GM10266 (cell line): ENCODE data around the gene ZBTB5.
"Not testable (repeated sequence)": the region's sequence is repeated elsewhere in the genome, so short reads cannot be mapped to it uniquely, and the experiment has no call there.

ENCODE experiments used
- DNase-seq: peaks from one replicate; pipeline ENCODE4 v3.0.0; 2012; ENCODE audit errors: extremely low spot score
- TF ChIP-seq, protein P1 (sequence below): IDR thresholded peaks from 2 replicates; pipeline ENCODE4 v1.5.1; 2012; ENCODE audit warnings: mild to moderate bottlenecking, low read depth; ENCODE audit not compliant: control insufficient read depth, insufficient read depth; ENCODE audit errors: missing control alignments

ZBTB5 gene

DNA sequence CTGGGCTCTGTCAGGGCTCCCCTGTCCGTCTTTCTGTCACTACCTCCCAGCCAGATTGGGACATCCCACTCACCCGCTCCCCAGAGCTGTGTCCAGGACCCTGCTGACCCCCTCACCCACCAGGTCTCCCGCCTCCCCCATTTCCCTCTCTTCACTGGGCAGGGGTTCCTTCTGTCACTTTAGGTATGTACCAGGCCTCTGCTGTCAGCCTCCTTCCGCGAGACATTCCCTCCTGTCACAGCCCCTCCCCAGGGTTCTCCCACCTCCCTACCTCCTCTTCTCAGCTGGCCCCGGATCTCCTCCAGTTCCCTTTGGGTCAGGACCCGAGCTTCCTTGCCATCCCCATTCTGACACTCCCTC, 21.0 kb upstream of the ZBTB5 start:
- TF ChIP-seq, protein P1, sequence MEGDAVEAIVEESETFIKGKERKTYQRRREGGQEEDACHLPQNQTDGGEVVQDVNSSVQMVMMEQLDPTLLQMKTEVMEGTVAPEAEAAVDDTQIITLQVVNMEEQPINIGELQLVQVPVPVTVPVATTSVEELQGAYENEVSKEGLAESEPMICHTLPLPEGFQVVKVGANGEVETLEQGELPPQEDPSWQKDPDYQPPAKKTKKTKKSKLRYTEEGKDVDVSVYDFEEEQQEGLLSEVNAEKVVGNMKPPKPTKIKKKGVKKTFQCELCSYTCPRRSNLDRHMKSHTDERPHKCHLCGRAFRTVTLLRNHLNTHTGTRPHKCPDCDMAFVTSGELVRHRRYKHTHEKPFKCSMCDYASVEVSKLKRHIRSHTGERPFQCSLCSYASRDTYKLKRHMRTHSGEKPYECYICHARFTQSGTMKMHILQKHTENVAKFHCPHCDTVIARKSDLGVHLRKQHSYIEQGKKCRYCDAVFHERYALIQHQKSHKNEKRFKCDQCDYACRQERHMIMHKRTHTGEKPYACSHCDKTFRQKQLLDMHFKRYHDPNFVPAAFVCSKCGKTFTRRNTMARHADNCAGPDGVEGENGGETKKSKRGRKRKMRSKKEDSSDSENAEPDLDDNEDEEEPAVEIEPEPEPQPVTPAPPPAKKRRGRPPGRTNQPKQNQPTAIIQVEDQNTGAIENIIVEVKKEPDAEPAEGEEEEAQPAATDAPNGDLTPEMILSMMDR = no peak

DNA sequence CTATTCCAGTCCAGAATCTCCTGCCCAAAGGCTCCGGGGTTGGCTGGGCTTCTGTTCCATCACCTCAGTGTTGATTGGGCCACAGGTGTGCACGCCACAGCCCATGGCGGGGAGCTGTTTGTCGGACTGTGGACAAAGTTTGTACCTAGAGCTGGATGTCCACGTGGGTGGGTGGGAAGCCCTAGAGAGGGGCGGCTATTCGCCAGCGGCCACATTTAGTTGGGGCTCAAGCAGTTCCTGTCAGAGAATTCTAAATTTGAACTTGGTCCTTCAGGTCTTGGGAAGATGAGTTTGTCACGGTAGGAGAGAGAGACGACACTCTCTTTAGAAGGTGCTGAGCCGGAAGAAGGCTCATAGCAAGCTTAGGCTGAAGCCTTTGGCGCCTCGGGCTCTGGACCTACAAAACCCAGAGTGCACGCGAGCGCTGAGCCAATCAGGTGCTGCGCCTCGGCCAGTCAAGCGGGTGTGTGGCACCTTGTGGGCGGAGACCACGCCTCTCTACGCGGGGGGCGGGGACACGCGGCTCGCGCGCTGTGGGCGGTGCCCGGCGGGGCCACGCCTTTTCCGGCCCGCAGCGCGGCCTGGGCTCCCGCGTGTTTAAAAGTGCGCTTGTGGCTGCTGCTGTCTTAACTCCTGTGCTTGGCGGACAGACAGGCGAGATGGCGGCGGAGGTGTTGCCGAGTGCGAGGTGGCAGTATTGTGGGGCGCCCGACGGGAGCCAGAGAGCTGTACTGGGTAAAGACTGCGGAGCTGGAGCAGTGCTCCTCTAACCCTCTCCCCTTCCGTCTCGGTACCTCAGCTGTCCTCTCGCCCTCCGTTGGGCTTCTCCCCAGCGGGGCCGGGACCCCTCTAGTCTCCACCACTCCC, 20.4 kb upstream of the ZBTB5 start, which contains the start of gene POLR1E:
Gene POLR1E (plus strand): TSS at position 560 of the 867 bp plus-strand sequence. CDS start 100 bp downstream, at position 660.
- peak; percentile 97 for DNase-seq
- TF ChIP-seq, protein P1 = no peak

More for the DNA sequence above, 21.0 kb upstream of the ZBTB5 start:
- no peak for DNase-seq

DNA sequence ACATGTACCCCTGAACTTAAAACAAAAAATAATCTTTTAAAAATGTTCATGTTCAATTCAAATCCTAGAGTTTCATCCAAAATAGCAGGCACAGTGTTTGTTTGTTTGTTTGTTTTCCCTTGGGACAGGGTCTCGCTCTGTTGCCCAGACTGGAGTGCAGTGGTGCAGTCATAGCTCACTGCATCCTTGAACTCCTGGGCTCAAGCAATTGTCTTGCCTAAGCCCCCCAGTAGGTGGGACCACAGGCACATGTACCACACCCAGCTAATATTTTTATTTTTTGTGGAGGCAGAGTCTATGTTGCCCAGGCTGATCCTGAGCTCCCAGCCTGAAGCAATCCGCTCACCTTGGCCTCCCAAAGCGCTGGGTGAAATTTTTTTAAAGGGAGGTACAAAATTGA, 15.5 kb upstream of the ZBTB5 start:
- TF ChIP-seq, protein P1 = no peak
- no peak for DNase-seq

DNA sequence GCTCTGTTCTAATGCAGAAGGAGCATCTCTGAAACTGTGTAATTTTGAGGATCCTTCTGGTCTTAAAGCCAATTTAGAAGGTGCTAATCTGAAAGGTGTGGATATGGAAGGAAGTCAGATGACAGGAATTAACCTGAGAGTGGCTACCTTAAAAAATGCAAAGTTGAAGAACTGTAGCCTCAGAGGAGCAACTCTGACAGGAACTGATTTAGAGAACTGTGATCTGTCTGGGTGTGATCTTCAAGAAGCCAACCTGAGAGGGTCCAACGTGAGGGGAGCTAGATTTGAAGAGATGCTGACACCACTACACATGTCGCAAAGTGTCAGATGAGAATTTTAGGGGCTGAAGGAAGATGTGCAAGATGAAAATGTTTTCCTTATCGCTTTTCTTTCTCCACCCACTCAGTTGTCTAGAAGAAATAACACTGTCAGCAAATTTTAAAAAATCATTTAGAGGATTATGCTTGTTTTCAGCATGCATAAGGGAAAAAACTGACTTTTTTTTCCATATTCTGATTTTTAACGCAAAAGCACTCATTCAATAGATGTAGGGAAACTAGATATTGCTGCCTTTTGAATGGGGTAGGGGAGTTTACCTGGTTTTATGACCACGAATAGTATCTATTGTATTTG, 12.9 kb upstream of the ZBTB5 start:
- DNase-seq = not testable (repeated sequence)

DNA sequence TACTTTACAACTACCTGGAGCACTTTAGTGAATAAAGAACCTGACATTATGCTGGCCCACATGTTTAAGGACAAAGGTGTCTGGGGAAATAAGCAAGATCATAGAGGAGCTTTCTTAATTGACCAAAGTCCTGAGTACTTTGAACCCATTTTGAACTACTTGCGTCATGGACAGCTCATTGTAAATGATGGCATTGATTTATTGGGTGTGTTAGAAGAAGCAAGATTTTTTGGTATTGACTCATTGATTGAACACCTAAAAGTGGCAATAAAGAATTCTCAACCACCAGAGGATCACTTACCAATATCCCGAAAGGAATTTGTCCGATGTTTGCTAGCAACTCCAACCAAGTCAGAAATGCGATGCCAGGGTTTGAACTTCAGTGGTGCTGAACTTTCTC, 12.2 kb upstream of the ZBTB5 start:
- not testable (repeated sequence) for DNase-seq

DNA sequence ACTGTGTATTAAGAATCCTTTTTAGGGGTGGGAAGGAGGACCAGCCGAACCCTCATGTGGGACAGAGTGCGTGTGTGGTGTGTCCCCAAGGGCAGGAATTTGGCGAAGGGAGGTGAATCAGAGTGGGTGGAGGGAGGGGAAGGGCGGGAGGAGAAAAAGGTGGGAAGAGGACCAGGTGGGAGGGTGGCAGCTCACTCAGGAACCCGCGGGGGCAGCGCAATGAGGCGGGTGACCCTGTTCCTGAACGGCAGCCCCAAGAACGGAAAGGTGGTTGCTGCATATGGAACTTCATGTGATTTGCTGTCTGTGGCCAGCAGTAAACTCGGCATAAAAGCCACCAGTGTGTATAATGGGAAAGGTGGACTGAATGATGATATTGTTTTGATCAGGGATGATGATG, 11.7 kb upstream of the ZBTB5 start:
- TF ChIP-seq, protein P1 = no peak
- no peak for DNase-seq

DNA sequence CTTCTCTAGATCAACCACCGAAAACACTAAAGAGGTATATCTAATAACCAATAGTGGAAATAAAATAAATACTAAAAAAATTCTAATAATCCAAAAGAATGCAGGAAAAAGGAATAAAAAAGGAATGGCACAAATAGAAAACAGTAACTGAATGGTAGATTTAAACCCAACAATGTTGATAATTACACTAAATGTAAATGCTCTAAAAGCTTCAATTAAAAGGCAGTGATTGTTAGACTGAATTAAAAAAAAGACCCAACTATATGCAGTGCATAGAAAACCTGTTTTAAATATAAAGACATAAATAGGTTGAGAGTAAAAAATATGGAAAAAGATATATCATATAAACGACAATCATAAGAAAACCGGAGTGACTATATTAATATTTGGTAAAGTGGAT, 9.2 kb upstream of the ZBTB5 start:
- TF ChIP-seq, protein P1 = no peak

DNA sequence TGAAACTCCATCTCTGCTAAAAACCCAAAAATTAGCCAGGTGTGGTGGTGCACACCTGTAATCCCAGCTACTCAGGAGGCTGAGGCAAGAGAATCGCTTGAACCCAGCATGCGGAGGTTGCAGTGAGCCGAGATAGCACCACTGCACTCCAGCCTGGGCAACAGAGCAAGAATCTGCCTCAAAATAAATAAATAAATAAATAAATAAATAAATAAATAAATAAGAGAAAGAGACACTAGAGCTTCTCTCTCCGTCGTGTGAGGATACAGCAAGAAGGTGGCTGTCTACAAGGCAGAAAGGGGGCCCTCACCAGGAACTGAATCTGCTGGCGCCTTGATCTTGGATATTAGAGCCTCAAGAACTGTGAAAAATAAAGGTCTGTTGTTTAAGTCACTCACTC, 8.7 kb upstream of the ZBTB5 start:
- not testable (repeated sequence) for DNase-seq

More for the DNA sequence above, 9.2 kb upstream of the ZBTB5 start:
- DNase-seq = no peak
